GM18858 (cell line): Measurements from ENCODE around the gene LASP1.
"Not testable (repeated sequence)": the region's sequence is repeated elsewhere in the genome, so short reads cannot be mapped to it uniquely, and the experiment has no call there.

ENCODE experiments used
- ATAC-seq: cut with Tn5 transposase; IDR thresholded peaks from one replicate; pipeline ENCODE4 v1.9.1; 2021; ENCODE audit not compliant: unreplicated experiment

LASP1 gene

DNA sequence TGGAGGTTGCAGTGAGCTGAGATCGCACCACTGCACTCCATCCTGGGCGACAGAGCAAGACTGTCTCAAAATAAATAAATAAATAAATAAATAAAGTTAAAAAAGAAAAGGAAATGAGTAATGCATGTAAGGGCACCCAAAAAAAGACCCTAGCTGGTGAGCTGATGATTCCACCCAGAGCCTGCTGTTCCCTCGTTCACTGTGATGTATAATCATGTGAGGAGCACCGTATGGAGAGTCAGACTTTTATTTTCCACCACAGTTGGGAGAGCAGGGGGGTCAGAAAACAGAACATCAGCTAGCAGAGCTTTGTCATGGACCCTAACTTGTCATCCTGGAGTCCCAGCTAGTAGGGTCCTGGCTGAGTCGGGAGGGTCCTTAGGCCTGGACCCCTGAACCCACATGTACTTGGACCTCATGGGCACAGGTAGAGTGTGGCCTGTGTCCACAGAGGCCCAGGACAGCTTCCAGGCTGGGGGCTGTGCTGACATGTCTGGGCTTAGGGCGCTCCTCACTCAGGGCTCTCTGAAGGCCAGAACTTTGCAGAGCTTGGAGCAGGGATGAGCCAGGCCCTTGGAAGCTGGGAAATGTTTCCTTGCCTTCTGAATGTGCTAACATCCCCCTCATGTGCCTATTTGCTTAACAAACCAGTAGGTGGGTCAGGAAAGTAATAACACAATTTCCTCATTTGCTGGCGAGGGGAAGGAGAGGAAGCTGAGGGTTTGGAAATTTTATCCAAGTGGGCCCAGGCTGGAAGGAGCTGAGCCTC, 36.8 kb downstream of the LASP1 start:
- no peak for ATAC-seq

DNA sequence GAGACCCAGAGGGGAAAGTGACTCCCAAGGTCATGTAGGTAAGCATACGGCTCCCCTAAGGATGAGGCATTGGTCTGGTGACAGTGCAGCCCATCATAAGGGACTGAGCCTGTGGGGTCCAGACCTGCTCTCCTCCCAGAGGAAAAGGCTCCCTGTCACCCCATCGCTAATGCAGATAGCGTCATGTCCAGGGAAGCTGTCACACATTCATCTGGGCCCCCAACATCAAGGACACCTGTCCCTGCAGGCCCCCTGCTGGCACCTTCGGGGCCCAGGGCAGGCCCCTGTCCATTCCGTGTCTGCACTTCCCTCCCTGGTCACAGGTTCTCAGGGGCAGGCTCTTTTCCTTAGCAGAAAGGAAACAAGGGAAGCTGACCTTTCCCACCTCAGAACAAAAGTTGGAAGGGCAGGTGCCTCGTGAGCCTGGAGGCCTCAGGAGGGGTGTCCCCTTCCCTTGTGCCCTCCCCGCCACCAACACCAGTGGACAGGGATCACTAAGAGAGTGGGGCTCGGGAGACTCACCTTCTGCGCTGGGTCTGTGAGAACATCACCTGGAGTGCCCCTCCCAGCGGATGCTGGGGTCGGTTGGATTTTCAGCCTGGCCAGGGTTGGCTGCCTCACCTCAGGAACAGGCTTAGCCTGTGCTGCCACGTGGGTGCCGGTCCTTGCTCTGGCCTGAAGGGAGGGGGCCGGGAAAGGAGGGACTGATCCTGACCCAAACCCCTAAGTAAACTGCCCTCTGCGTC, 38.2 kb downstream of the LASP1 start:
- no peak for ATAC-seq

GRCh38 chr17:38908676-38909181, 38.9 kb downstream of the LASP1 start:
- no peak for ATAC-seq

GRCh38 chr17:38910325-38910724, 40.5 kb downstream of the LASP1 start:
- no peak for ATAC-seq

GRCh38 chr17:38911081-38911730, 41.3 kb downstream of the LASP1 start:
- ATAC-seq: no peak

- ATAC-seq: not testable (repeated sequence)
Measured at GRCh38 chr17:38911731-38912081, 41.8 kb downstream of the LASP1 start.

GRCh38 chr17:38912221-38912813, 42.5 kb downstream of the LASP1 start:
- no peak for ATAC-seq

DNA sequence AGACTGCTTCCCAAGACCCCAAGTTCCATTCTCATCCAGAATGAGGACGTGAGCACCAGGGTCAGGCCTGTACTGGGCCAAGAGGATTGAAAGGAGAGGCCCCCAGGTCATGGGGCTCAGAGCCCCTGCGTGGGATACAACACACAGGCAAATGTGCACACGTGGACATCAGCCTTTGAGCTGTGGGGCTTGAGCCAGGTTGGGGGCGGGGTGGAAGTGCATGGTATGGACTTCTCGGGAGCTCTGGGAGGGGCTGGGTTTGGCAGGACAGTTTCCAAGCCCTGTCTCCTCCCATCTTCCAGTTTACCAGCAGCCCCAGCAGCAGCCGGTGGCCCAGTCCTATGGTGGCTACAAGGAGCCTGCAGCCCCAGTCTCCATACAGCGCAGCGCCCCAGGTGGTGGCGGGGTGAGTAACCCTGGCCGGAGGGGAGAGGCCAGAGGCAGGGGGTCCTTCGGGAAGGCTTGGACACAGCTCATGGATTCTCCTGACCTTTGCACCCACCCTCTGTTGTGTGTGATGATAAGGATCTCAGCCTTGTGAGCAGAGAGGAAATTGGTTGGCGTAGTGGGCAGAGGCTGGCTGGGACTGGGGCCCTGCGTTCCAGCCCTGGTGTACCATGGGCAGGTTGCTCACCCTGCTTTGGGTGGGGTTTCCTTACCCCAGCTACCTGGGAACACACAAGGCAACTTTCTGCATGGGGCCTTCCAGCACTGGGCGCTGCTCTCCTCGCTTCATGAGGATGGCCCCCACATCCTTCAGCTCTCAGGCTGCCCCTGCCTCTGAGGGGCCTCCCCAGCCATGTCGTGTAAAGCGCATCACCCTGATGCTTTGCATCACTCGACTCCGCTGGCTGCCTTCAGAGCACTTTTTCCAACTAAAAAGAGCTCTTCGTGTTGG, 45.1 kb downstream of the LASP1 start:
- no peak for ATAC-seq

DNA sequence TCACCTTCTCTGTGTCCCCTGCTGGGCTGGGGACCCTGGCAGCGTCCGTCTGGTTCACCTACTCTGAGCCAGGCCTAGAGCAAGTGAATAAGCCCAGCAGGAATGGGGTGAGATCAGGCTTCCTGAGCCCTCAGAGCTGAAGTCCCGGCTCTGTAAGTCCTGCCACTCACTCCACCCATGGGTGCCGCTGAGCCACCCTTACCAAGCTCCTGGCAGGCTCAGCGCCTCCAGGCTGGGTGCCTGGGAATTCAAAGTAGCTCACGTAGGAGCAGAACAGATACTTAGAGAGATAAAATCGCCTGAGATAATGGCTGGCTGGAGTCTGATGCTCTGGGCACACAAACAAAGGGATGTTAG, 45.8 kb downstream of the LASP1 start:
- no peak for ATAC-seq

GRCh38 chr17:38916771-38917170, 46.9 kb downstream of the LASP1 start:
- ATAC-seq: no peak

DNA sequence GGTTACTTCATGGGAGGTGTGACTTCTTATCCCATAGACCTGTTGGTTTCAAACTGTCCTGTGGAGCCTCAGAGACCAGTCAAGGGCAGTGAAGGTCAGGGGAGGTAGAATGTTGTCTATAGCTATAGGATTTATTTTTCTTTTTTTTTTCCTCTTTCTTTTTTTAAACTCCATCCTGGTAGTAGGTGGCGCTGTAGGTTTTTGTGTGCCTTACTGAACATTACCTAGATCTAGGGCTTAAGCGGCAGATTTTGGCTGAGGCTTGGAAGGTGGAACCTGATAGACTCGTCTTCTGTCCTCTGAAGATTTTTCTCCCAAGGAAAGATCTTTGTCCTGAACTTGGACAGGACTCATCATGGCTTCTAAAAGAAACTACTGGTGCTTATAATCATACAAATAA, 47.4 kb downstream of the LASP1 start:
- ATAC-seq: no peak

GRCh38 chr17:38918129-38918913, 48.5 kb downstream of the LASP1 start:
- ATAC-seq: no peak

DNA sequence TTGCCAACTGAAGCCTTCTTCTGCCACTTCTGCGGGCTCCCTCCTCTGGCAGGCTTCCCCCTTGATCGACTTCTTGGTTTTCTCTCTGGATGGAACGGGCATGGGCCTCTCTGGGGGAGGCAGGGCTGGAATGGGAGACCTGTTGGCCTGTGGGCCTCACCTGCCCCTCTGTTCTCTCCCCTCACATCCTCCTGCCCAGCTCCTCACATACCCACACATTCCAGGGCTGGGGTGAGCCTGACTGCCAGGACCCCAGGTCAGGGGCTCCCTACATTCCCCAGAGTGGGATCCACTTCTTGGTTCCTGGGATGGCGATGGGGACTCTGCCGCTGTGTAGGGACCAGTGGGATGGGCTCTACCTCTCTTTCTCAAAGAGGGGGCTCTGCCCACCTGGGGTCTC, 49.1 kb downstream of the LASP1 start:
- ATAC-seq: no peak

GRCh38 chr17:38919316-38920078, 49.6 kb downstream of the LASP1 start:
- ATAC-seq: no peak

GRCh38 chr17:38920374-38921291, 50.8 kb downstream of the LASP1 start:
- ATAC-seq: no peak

- no peak for ATAC-seq
Measured at GRCh38 chr17:38921756-38922411, 52.0 kb downstream of the LASP1 start.

- no peak for ATAC-seq
Measured at GRCh38 chr17:38922538-38923297, 52.9 kb downstream of the LASP1 start.
